Activated CD8-positive, alpha-beta T cell treated with anti-CD3 and anti-CD28 coated beads for 36 hours (primary cell): ENCODE measurements around the gene NAB2. TPM values are rescaled to one million over a fixed set of nuclear protein-coding genes. Genes with fewer than 3 reads are reported as not detected.
A peak's percentile ranks its signal among the peaks of the same experiment; 100 is the strongest.

Experiments used
- ATAC-seq: fragments of 200-7000 bp; cut with Tn5 transposase; one replicate; pipeline ENCODE4 v1.10.0; 2021; ENCODE audit warnings: mild to moderate bottlenecking, moderate library complexity
- CTCF ChIA-PET: fragments of 350-600 bp; sonication (Branson Sonifier 250); formaldehyde crosslinking; loops from one replicate; lab custom pipeline; 2021; ENCODE audit warnings: antibody characterized with exemption; lab: Charles Lee
- POLR2A ChIA-PET: fragments of 350-600 bp; sonication (Branson Sonifier 250); formaldehyde crosslinking; loops from one replicate; lab custom pipeline; 2021; ENCODE audit warnings: antibody characterized with exemption; lab: Charles Lee
- DNase-seq: peaks from one replicate; pipeline ENCODE4 v3.0.0-alpha.2; 2020
- H3K27ac Mint-ChIP-seq: one replicate; pipeline ENCODE4 v1.8.0; 2021; ENCODE audit warnings: mild to moderate bottlenecking, mixed read lengths
- H3K27me3 Mint-ChIP-seq: one replicate; pipeline ENCODE4 v1.8.0; 2021; ENCODE audit warnings: mixed read lengths
- H3K36me3 Mint-ChIP-seq: one replicate; pipeline ENCODE4 v1.8.0; 2021; ENCODE audit warnings: low read depth, mixed read lengths
- H3K4me1 Mint-ChIP-seq: one replicate; pipeline ENCODE4 v1.8.0; 2021; ENCODE audit warnings: low read depth, mixed read lengths
- H3K4me3 Mint-ChIP-seq: one replicate; pipeline ENCODE4 v1.8.0; 2021; ENCODE audit warnings: mild to moderate bottlenecking, moderate library complexity, mixed read lengths
- H3K9me3 Mint-ChIP-seq: one replicate; pipeline ENCODE4 v1.8.0; 2021; ENCODE audit warnings: mixed read lengths
- CTCF ChIP-seq: fragments of 200-600 bp; IDR thresholded peaks from one replicate; pipeline ENCODE4 v1.8.0; 2022; ENCODE audit warnings: antibody characterized with exemption, mild to moderate bottlenecking
- intact Hi-C: fragments of 100-400 bp; cut with micrococcal nuclease; formaldehyde crosslinking; loops from one replicate; pipeline ENCODE4 v1.10.0; 2022
- total RNA-seq, 2 experiments: library from RNA; stranded (reverse); gene quantifications; one replicate each; pipeline ENCODE4 v1.2.3, GENCODE V29; 2021

Gene NAB2
- total RNA-seq, 2 experiments from 2014 or later: 69.3 to 70.8 TPM

- no peak overlapping the region for H3K27ac Mint-ChIP-seq
- H3K4me1 Mint-ChIP-seq: peaks cover 31% of the 10 kb centered on the region
- H3K27me3 Mint-ChIP-seq: no peaks in the 10 kb centered on the region
- H3K36me3 Mint-ChIP-seq: no peaks in the 10 kb centered on the region
- intact Hi-C loops: no loop called here
- TF ChIP-seq CTCF: no peak
- H3K9me3 Mint-ChIP-seq: no peaks in the 10 kb centered on the region
- DNase-seq (no peak), ATAC-seq (no peak)
- ChIA-PET CTCF (interaction anchor here (1.0 to 1.5 kb wide), 2 partner anchors 11 to 14 kb away, joined by 3 to 4 read pairs; no protein-coding TSS in a partner anchor), POLR2A (no interaction called here)
- no peak overlapping the region for H3K4me3 Mint-ChIP-seq
These were observed 44.4 kb upstream of the NAB2 start for GRCh38 chr12:57044468-57044867.

GRCh38 chr12:57044889-57045288, 44.0 kb upstream of the NAB2 start:
- DNase-seq (no peak), ATAC-seq (no peak)
- intact Hi-C loops: no loop called here
- ChIA-PET POLR2A (no interaction called here), CTCF (interaction anchor here (1.0 to 1.1 kb wide), 2 partner anchors 44 to 79 kb away, joined by 3 read pairs; no protein-coding TSS in a partner anchor)
- TF ChIP-seq CTCF: no peak
- Mint-ChIP-seq H3K27me3 (no peaks in the 10 kb centered on the region), H3K9me3 (no peaks in the 10 kb centered on the region), H3K36me3 (no peaks in the 10 kb centered on the region), H3K4me1 (peaks cover 31% of the 10 kb centered on the region), H3K27ac (no peak overlapping the region), H3K4me3 (no peak overlapping the region)

GRCh38 chr12:57046086-57046791, 42.7 kb upstream of the NAB2 start:
- H3K4me3 Mint-ChIP-seq: no peak overlapping the region
- H3K27me3 Mint-ChIP-seq: no peaks in the 10 kb centered on the region
- POLR2A ChIA-PET: interaction anchor here (0.5 to 3.5 kb wide), 6 partner anchors 16 to 371 kb away, joined by 3 to 15 read pairs (median 3); no protein-coding TSS in a partner anchor
- no peak for TF ChIP-seq CTCF
- no peak for DNase-seq
- no peaks in the 10 kb centered on the region for H3K9me3 Mint-ChIP-seq
- H3K36me3 Mint-ChIP-seq: no peaks in the 10 kb centered on the region
- H3K4me1 Mint-ChIP-seq: peaks cover 36% of the 10 kb centered on the region
- H3K27ac Mint-ChIP-seq: no peak overlapping the region
- intact Hi-C loops: no loop called here
- no peak for ATAC-seq
- CTCF ChIA-PET: interaction anchor here (1.1 to 4.2 kb wide), 11 partner anchors 12 to 78 kb away, joined by 3 to 17 read pairs (median 6); partner anchors contain the start of gene ZBTB39

- intact Hi-C loops: no loop called here
- H3K27me3 Mint-ChIP-seq: no peaks in the 10 kb centered on the region
- no peaks in the 10 kb centered on the region for H3K36me3 Mint-ChIP-seq
- DNase-seq (peak; percentile 85), ATAC-seq (peak; percentile 89)
- CTCF ChIA-PET: interaction anchor here (1.1 to 5.7 kb wide), 15 partner anchors 9 to 129 kb away, joined by 3 to 66 read pairs (median 6); partner anchors contain the start of gene ZBTB39
- peak overlapping the region; percentile 86 for H3K27ac Mint-ChIP-seq
- peaks cover 40% of the 10 kb centered on the region for H3K4me1 Mint-ChIP-seq
- POLR2A ChIA-PET: interaction anchor here (0.5 to 3.5 kb wide), 14 partner anchors 9 to 372 kb away, joined by 3 to 21 read pairs (median 3); partner anchors contain the start of gene STAT6
- no peak for TF ChIP-seq CTCF
- H3K4me3 Mint-ChIP-seq: peak overlapping the region; percentile 7
- H3K9me3 Mint-ChIP-seq: no peaks in the 10 kb centered on the region
These were observed 41.7 kb upstream of the NAB2 start for GRCh38 chr12:57046947-57047890.
